AG09309 (cell line): Measurements from ENCODE around the gene C1orf87.

Source experiments
- DNase-seq: peaks from one replicate; pipeline ENCODE4 v3.0.0-alpha.2; 2010; ENCODE audit warnings: low read depth
- H3K4me3 ChIP-seq: 2 replicates; pipeline ENCODE4 v1.5.1; 2011; ENCODE audit warnings: mild to moderate bottlenecking, low read depth, low read length, moderate library complexity; ENCODE audit not compliant: control insufficient read depth
- CTCF ChIP-seq: IDR thresholded peaks from 2 replicates; pipeline ENCODE4 v1.5.1; 2011; ENCODE audit warnings: mild to moderate bottlenecking, low read depth, low read length, inconsistent platforms; ENCODE audit not compliant: insufficient read depth, control insufficient read depth; ENCODE audit errors: missing control alignments

Gene C1orf87

GRCh38 chr1:60073605-60074278, at the start of gene C1orf87:
Gene C1orf87, minus strand, starts transcription at chr1:60073770. Its CDS starts 1,127 bp downstream, at chr1:60072643.
- no peak for DNase-seq
- no peak for TF ChIP-seq CTCF
- H3K4me3 ChIP-seq = no peak within 1 kb of the TSS

GRCh38 chr1:60118085-60118484, 44.5 kb upstream of the C1orf87 start:
- no peak overlapping the region for H3K4me3 ChIP-seq
- no peak for DNase-seq
- no peak for TF ChIP-seq CTCF

GRCh38 chr1:60114745-60115318, 41.3 kb upstream of the C1orf87 start:
- no peak for DNase-seq
- no peak for TF ChIP-seq CTCF
- no peak overlapping the region for H3K4me3 ChIP-seq

- TF ChIP-seq CTCF = no peak
- H3K4me3 ChIP-seq = no peak overlapping the region
- no peak for DNase-seq
These were observed 40.0 kb upstream of the C1orf87 start for GRCh38 chr1:60113596-60113995.

- TF ChIP-seq CTCF = no peak
- DNase-seq = no peak
- no peak overlapping the region for H3K4me3 ChIP-seq
These were observed 39.5 kb upstream of the C1orf87 start for GRCh38 chr1:60113028-60113427.

GRCh38 chr1:60111716-60112115, 38.1 kb upstream of the C1orf87 start:
- no peak for TF ChIP-seq CTCF
- DNase-seq = no peak

GRCh38 chr1:60111118-60111517, 37.5 kb upstream of the C1orf87 start:
- H3K4me3 ChIP-seq = no peak overlapping the region
- TF ChIP-seq CTCF = no peak
- no peak for DNase-seq

More at GRCh38 chr1:60111716-60112115, 38.1 kb upstream of the C1orf87 start:
- no peak overlapping the region for H3K4me3 ChIP-seq
